HFF-Myc (cell line): ENCODE data around the gene CEP126.
"Not testable (repeated sequence)": the region's sequence is repeated elsewhere in the genome, so short reads cannot be mapped to it uniquely, and the experiment has no call there.

Experiments used
- DNase-seq: peaks from one replicate; pipeline ENCODE4 v3.0.0-alpha.2; 2011; ENCODE audit warnings: low read depth; ENCODE audit errors: extremely low read depth
- H3K4me3 ChIP-seq: replicated peaks from 2 replicates; pipeline ENCODE4 v1.5.1; 2011; ENCODE audit warnings: low read depth, mild to moderate bottlenecking, control low read depth, low read length
- TF ChIP-seq, protein P1 (sequence below): IDR thresholded peaks from 2 replicates; pipeline ENCODE4 v1.5.1; 2012; ENCODE audit warnings: mild to moderate bottlenecking, low read depth, low read length, control low read depth; ENCODE audit errors: missing control alignments

The CEP126 gene

DNA sequence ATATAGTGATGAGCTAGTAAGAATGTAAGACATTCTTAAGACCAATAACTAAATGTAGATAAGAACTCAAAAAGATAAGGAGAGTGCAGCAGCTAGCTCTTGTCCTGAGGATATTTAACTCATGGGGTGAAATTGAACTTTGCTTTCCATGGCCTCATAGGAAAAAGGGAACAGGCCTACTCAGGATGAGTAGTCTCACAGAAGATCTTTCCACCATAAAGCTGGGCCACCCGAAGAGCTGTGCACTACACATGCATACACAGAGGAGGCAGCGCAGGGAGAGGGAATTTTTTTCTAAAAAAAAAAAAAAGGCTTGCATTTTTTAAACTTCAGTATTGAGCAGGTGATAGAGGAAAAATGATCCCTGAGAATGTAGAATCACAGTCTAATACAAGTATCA, 72.6 kb downstream of the CEP126 start:
- no peak overlapping the region for H3K4me3 ChIP-seq
- TF ChIP-seq, protein P1, sequence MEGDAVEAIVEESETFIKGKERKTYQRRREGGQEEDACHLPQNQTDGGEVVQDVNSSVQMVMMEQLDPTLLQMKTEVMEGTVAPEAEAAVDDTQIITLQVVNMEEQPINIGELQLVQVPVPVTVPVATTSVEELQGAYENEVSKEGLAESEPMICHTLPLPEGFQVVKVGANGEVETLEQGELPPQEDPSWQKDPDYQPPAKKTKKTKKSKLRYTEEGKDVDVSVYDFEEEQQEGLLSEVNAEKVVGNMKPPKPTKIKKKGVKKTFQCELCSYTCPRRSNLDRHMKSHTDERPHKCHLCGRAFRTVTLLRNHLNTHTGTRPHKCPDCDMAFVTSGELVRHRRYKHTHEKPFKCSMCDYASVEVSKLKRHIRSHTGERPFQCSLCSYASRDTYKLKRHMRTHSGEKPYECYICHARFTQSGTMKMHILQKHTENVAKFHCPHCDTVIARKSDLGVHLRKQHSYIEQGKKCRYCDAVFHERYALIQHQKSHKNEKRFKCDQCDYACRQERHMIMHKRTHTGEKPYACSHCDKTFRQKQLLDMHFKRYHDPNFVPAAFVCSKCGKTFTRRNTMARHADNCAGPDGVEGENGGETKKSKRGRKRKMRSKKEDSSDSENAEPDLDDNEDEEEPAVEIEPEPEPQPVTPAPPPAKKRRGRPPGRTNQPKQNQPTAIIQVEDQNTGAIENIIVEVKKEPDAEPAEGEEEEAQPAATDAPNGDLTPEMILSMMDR, result no peak
- no peak for DNase-seq

DNA sequence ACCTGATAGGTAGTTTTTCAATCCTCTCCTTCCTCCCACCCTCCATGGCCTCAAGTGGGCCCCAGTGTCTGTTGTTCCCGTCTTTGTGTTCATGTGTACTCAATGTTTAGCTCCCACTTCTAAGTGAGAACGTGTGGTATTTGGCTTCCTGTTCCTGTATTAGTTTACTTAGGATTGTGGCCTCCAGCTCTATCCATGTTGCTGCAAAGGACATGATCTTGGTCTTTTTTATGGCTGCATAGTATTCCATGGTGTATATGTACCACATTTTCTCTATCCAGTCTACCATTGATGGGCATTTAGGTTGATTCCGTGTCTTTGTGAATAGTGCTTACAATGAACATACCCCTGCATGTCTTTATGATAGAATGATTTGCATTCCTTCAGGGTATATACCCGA, 78.4 kb downstream of the CEP126 start:
- DNase-seq, result no peak
- no peak overlapping the region for H3K4me3 ChIP-seq
- TF ChIP-seq, protein P1, result no peak

- H3K4me3 ChIP-seq, DNase-seq: not testable (repeated sequence)
Observed at GRCh38 chr11:101994052-101994469, 79.3 kb downstream of the CEP126 start.

DNA sequence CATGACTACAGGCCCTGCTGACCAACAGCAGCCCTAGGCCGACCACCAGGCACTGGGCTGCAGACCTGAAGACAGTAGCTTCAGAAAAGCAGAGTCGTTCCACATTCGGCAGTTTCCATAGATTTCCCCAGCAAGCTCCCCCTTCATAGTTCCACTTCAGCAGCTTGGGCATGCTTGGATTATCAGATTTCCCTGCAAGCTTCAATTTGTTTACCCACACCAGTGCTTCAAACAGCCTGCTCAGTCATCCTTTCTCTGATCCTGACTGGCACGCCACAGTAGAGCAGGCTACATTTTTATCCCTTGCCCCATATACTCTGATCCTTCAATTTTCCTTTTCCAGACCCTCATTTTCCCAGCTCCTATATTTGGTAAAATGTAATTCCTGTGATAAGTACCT, 81.3 kb downstream of the CEP126 start:
- TF ChIP-seq, protein P1, result no peak
- no peak for DNase-seq
- H3K4me3 ChIP-seq, result no peak overlapping the region

DNA sequence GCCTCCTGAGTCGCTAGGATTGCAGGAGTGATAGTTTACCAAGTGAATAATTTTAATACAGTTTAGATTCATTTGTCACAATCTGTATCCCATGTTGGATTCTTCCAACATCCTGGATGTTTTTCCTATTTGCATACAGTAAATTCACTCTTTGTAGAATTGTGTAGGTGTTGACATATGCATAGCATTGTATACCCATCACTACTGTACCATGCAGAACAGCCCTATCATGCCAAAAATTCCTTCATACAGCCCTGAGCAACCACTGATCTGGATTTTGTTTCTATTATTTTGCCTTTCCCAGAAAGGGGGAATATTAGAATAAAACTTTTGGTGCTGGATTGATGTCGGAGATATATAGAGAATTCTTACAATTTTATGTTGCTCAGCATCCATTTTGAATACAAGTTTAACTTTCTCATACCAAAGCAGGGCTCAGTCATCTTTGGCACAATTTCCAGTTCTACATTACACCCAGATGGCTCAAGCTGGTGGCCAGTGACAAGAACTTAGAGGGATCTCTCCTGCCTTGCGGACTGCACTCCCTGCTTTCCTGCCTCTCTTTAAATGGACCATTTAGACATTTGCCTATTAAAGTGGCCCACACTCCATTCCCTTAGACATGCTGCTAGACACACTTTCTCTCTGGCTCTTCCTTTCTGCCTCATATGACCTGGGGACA, 87.0 kb downstream of the CEP126 start:
- TF ChIP-seq, protein P1, result no peak
- H3K4me3 ChIP-seq, result no peak overlapping the region
- no peak for DNase-seq

- TF ChIP-seq, protein P1, result no peak
- no peak for DNase-seq
- H3K4me3 ChIP-seq, result no peak overlapping the region
Observed at GRCh38 chr11:102004220-102004619, 89.4 kb downstream of the CEP126 start.

DNA sequence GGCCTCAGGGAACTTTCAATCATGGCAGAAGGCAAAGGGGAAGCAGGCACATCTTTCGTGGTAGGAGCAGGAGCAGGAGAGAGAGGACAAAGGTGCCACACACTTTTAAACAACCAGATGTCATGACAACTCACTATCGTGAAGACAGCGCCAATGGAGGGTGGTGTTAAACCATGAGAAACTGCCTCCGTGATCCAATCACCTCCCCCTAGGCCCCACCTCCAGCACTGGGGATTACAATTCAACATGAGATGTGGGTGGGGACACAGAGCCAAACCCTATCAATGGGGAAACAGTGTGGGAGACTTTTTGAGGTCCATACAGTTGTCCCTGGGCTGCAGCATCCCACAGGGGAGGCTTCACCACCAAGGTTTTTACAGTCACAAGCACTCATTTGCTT, 90.5 kb downstream of the CEP126 start:
- no peak overlapping the region for H3K4me3 ChIP-seq

More for the DNA sequence above, 90.5 kb downstream of the CEP126 start:
- no peak for DNase-seq
- TF ChIP-seq, protein P1, result no peak
